Fibroblast of lung (primary cell): ENCODE results near the gene ARMC9.

Experiments used
- CTCF ChIP-seq, 2 donors: IDR thresholded peaks in 1 of 2; conservative IDR thresholded peaks in 1 of 2; 1 replicate in 1 of 2; 2 replicates in 1 of 2; pipeline ENCODE4 v1.5.1; 2011 to 2012; ENCODE audit warnings: low read length in 2 of 2, control low read depth in 1 of 2, inconsistent platforms in 1 of 2, low read depth in 1 of 2, mild to moderate bottlenecking in 1 of 2
- EZH2 ChIP-seq: IDR thresholded peaks from 2 replicates; pipeline ENCODE4 v1.5.1; 2012; ENCODE audit warnings: low read length, control low read depth, mild to moderate bottlenecking; ENCODE audit errors: missing control alignments

- TF ChIP-seq CTCF (conservative IDR thresholded peaks at IDR 0.05 in 1 of 2, IDR thresholded peaks at IDR 0.05 in 1 of 2; ENCODE audit: low read depth in 1 of 2, low read length in 2 of 2) (no peak), EZH2 (no peak)
Observed at GRCh38 chr2:231312066-231312465, 113.6 kb downstream of the ARMC9 start.
